Stimulated activated CD8-positive, alpha-beta memory T cell treated with anti-CD3 and anti-CD28 coated beads, Interleukin-12 subunit alpha, Interleukin-12 subunit beta, amount 100 ng/mL, for 1 hour (primary cell): Measurements from ENCODE around the gene UGT2A2.

Experiments
- DNase-seq: peaks from one replicate; pipeline ENCODE4 v3.0.0-alpha.2; 2020; ENCODE audit warnings: low read depth

The UGT2A2 gene

GRCh38 chr4:69576251-69576877 is 63.1 kb downstream of the UGT2A2 start:
- DNase-seq: no peak

- DNase-seq: no peak
Observed at GRCh38 chr4:69568787-69569186, 70.7 kb downstream of the UGT2A2 start.

- DNase-seq: no peak
Observed at GRCh38 chr4:69563424-69563823, 76.0 kb downstream of the UGT2A2 start.

- DNase-seq: no peak
Observed at GRCh38 chr4:69549651-69550050, 89.8 kb downstream of the UGT2A2 start.

- DNase-seq: no peak
Observed at GRCh38 chr4:69546134-69546765, 93.2 kb downstream of the UGT2A2 start.
